ENCODE results near the gene ADCK1. TPM values are rescaled to one million over a fixed set of nuclear protein-coding genes. Genes with fewer than 3 reads are reported as not detected.
"Not testable (repeated sequence)": the region's sequence is repeated elsewhere in the genome, so short reads cannot be mapped to it uniquely, and the experiment has no call there.

Gene ADCK1
- total RNA-seq, 2 donors from 2014 or later, result 4.7 to 5.1 TPM

GRCh38 chr14:77903937-77904617, 104.2 kb downstream of the ADCK1 start:
- Mint-ChIP-seq H3K4me1 (peaks cover 9% of the 10 kb centered on the region), H3K27me3 (no peaks in the 10 kb centered on the region), H3K36me3 (ENCODE audit: low read depth) (peaks cover 4% of the 10 kb centered on the region), H3K4me3 (no peak overlapping the region), H3K27ac (no peak overlapping the region)
- H3K9me3 ChIP-seq (ENCODE audit: control insufficient read depth, low read length, poor library complexity, severe bottlenecking), result no peaks in the 10 kb centered on the region
- ATAC-seq, result no peak
- DNase-seq, result no peak

GRCh38 chr14:77906446-77906845, 106.5 kb downstream of the ADCK1 start:
- no peak for ATAC-seq
- no peaks in the 10 kb centered on the region for H3K9me3 ChIP-seq (ENCODE audit: control insufficient read depth, low read length, poor library complexity, severe bottlenecking)
- Mint-ChIP-seq H3K36me3 (ENCODE audit: low read depth) (peaks cover 4% of the 10 kb centered on the region), H3K4me3 (no peak overlapping the region), H3K27me3 (no peaks in the 10 kb centered on the region), H3K4me1 (peaks cover 12% of the 10 kb centered on the region), H3K27ac (no peak overlapping the region)
- no peak for DNase-seq

- Mint-ChIP-seq H3K36me3 (ENCODE audit: low read depth) (peaks cover 4% of the 10 kb centered on the region), H3K4me1 (peaks cover 10% of the 10 kb centered on the region), H3K4me3 (no peak overlapping the region), H3K27me3 (no peaks in the 10 kb centered on the region), H3K27ac (no peak overlapping the region)
- DNase-seq (no peak), ATAC-seq (no peak)
- H3K9me3 ChIP-seq (ENCODE audit: control insufficient read depth, low read length, poor library complexity, severe bottlenecking), result no peaks in the 10 kb centered on the region
Measured at GRCh38 chr14:77908847-77909246, 108.9 kb downstream of the ADCK1 start.

- Mint-ChIP-seq H3K36me3 (ENCODE audit: low read depth) (peaks cover 4% of the 10 kb centered on the region), H3K4me1 (peaks cover 10% of the 10 kb centered on the region), H3K4me3 (no peak overlapping the region), H3K27ac (no peak overlapping the region), H3K27me3 (no peaks in the 10 kb centered on the region)
- no peak for DNase-seq
- no peaks in the 10 kb centered on the region for H3K9me3 ChIP-seq (ENCODE audit: control insufficient read depth, low read length, poor library complexity, severe bottlenecking)
- ATAC-seq, result no peak
Measured at GRCh38 chr14:77909911-77910310, 110.0 kb downstream of the ADCK1 start.

GRCh38 chr14:77910506-77910905, 110.6 kb downstream of the ADCK1 start:
- DNase-seq (no peak), ATAC-seq (no peak)
- Mint-ChIP-seq H3K27me3 (no peaks in the 10 kb centered on the region), H3K4me3 (no peak overlapping the region), H3K27ac (no peak overlapping the region), H3K4me1 (peaks cover 10% of the 10 kb centered on the region), H3K36me3 (ENCODE audit: low read depth) (peaks cover 5% of the 10 kb centered on the region)
- H3K9me3 ChIP-seq (ENCODE audit: control insufficient read depth, low read length, poor library complexity, severe bottlenecking), result no peaks in the 10 kb centered on the region

GRCh38 chr14:77911356-77911755, 111.4 kb downstream of the ADCK1 start:
- H3K4me3 Mint-ChIP-seq, result no peak overlapping the region
- ATAC-seq (no peak), DNase-seq (no peak)
- no peaks in the 10 kb centered on the region for H3K9me3 ChIP-seq (ENCODE audit: control insufficient read depth, low read length, poor library complexity, severe bottlenecking)
- H3K27me3 Mint-ChIP-seq, result no peaks in the 10 kb centered on the region
- H3K36me3 Mint-ChIP-seq (ENCODE audit: low read depth), result peaks cover 5% of the 10 kb centered on the region
- peaks cover 10% of the 10 kb centered on the region for H3K4me1 Mint-ChIP-seq
- H3K27ac Mint-ChIP-seq, result peak overlapping the region; percentile 65

GRCh38 chr14:77912754-77913556, 113.0 kb downstream of the ADCK1 start:
- H3K9me3 ChIP-seq (ENCODE audit: control insufficient read depth, low read length, poor library complexity, severe bottlenecking), result no peaks in the 10 kb centered on the region
- H3K4me3 Mint-ChIP-seq, result no peak overlapping the region
- H3K36me3 Mint-ChIP-seq (ENCODE audit: low read depth), result peaks cover 5% of the 10 kb centered on the region
- no peak for ATAC-seq
- H3K4me1 Mint-ChIP-seq, result peaks cover 10% of the 10 kb centered on the region
- H3K27ac Mint-ChIP-seq, result no peak overlapping the region
- no peak for DNase-seq
- no peaks in the 10 kb centered on the region for H3K27me3 Mint-ChIP-seq

GRCh38 chr14:77914073-77914721, 114.3 kb downstream of the ADCK1 start:
- Mint-ChIP-seq H3K27ac (no peak overlapping the region), H3K36me3 (ENCODE audit: low read depth) (peaks cover 5% of the 10 kb centered on the region)
- no peak for ATAC-seq

GRCh38 chr14:77915390-77915789, 115.5 kb downstream of the ADCK1 start:
- H3K27me3 Mint-ChIP-seq; H3K9me3 ChIP-seq (ENCODE audit: control insufficient read depth, low read length, poor library complexity, severe bottlenecking); H3K36me3 Mint-ChIP-seq (ENCODE audit: low read depth); H3K4me3 Mint-ChIP-seq; ATAC-seq; H3K4me1 Mint-ChIP-seq; H3K27ac Mint-ChIP-seq; DNase-seq: not testable (repeated sequence)

More at GRCh38 chr14:77914073-77914721, 114.3 kb downstream of the ADCK1 start:
- H3K27me3 Mint-ChIP-seq, result no peaks in the 10 kb centered on the region
- H3K4me3 Mint-ChIP-seq, result no peak overlapping the region
- DNase-seq, result no peak
- H3K9me3 ChIP-seq (ENCODE audit: control insufficient read depth, low read length, poor library complexity, severe bottlenecking), result no peaks in the 10 kb centered on the region
- H3K4me1 Mint-ChIP-seq, result peaks cover 4% of the 10 kb centered on the region

- Mint-ChIP-seq H3K27ac (no peak overlapping the region), H3K4me1 (no peaks in the 10 kb centered on the region), H3K36me3 (ENCODE audit: low read depth) (peaks cover 3% of the 10 kb centered on the region), H3K4me3 (no peak overlapping the region), H3K27me3 (no peaks in the 10 kb centered on the region)
- ATAC-seq (no peak), DNase-seq (no peak)
- no peaks in the 10 kb centered on the region for H3K9me3 ChIP-seq (ENCODE audit: control insufficient read depth, low read length, poor library complexity, severe bottlenecking)
Measured at GRCh38 chr14:77917491-77918201, 117.7 kb downstream of the ADCK1 start.

GRCh38 chr14:77918448-77918847, 118.5 kb downstream of the ADCK1 start:
- DNase-seq (no peak), ATAC-seq (no peak)
- Mint-ChIP-seq H3K27me3 (no peaks in the 10 kb centered on the region), H3K4me1 (no peaks in the 10 kb centered on the region), H3K4me3 (no peak overlapping the region), H3K36me3 (ENCODE audit: low read depth) (peaks cover 3% of the 10 kb centered on the region), H3K27ac (no peak overlapping the region)
- no peaks in the 10 kb centered on the region for H3K9me3 ChIP-seq (ENCODE audit: control insufficient read depth, low read length, poor library complexity, severe bottlenecking)

- no peak overlapping the region for H3K27ac Mint-ChIP-seq
- no peak overlapping the region for H3K4me3 Mint-ChIP-seq
- no peak for ATAC-seq
- H3K36me3 Mint-ChIP-seq (ENCODE audit: low read depth), result peaks cover 2% of the 10 kb centered on the region
- no peaks in the 10 kb centered on the region for H3K9me3 ChIP-seq (ENCODE audit: control insufficient read depth, low read length, poor library complexity, severe bottlenecking)
- no peak for DNase-seq
- H3K4me1 Mint-ChIP-seq, result no peaks in the 10 kb centered on the region
- no peaks in the 10 kb centered on the region for H3K27me3 Mint-ChIP-seq
Measured at GRCh38 chr14:77920312-77920711, 120.4 kb downstream of the ADCK1 start.

- Mint-ChIP-seq H3K36me3 (ENCODE audit: low read depth) (peaks cover 2% of the 10 kb centered on the region), H3K4me3 (no peak overlapping the region), H3K4me1 (no peaks in the 10 kb centered on the region), H3K27me3 (no peaks in the 10 kb centered on the region), H3K27ac (no peak overlapping the region)
- DNase-seq (no peak), ATAC-seq (no peak)
- no peaks in the 10 kb centered on the region for H3K9me3 ChIP-seq (ENCODE audit: control insufficient read depth, low read length, poor library complexity, severe bottlenecking)
Measured at GRCh38 chr14:77921818-77922217, 121.9 kb downstream of the ADCK1 start.
